ENCODE data around the gene FSTL4.

The FSTL4 gene

GRCh38 chr5:133261993-133262392, 350.3 kb downstream of the FSTL4 start:
- Histone ChIP-seq H3K4me1 (ENCODE audit: control insufficient read depth, insufficient read depth, low read length, poor library complexity, severe bottlenecking) (no peaks in the 10 kb centered on the region), H3K27ac (ENCODE audit: low read depth, low read length, severe bottlenecking) (no peak overlapping the region), H3K36me3 (ENCODE audit: control insufficient read depth, insufficient read depth, low read length) (no peaks in the 10 kb centered on the region), H3K9me3 (ENCODE audit: control insufficient read depth, low read length) (no peaks in the 10 kb centered on the region), H3K4me3 (ENCODE audit: extremely low read depth, insufficient read depth, low read length, poor library complexity, severe bottlenecking) (no peak overlapping the region)
- 74 to 83% methylated on average over 5 of the region's 6 CpGs for WGBS, 2 experiments (ENCODE audit: insufficient coverage in 2 of 2)

GRCh38 chr5:133260715-133261114, 351.6 kb downstream of the FSTL4 start:
- 67 to 95% methylated on average over 3 of the region's 3 CpGs for WGBS, 2 experiments (ENCODE audit: insufficient coverage in 2 of 2)
- H3K9me3 ChIP-seq (ENCODE audit: control insufficient read depth, low read length): no peaks in the 10 kb centered on the region
- no peaks in the 10 kb centered on the region for H3K36me3 ChIP-seq (ENCODE audit: control insufficient read depth, insufficient read depth, low read length)
- no peak overlapping the region for H3K4me3 ChIP-seq (ENCODE audit: extremely low read depth, insufficient read depth, low read length, poor library complexity, severe bottlenecking)
- no peaks in the 10 kb centered on the region for H3K4me1 ChIP-seq (ENCODE audit: control insufficient read depth, insufficient read depth, low read length, poor library complexity, severe bottlenecking)
- H3K27ac ChIP-seq (ENCODE audit: low read depth, low read length, severe bottlenecking): no peak overlapping the region

- Histone ChIP-seq H3K4me3 (ENCODE audit: extremely low read depth, insufficient read depth, low read length, poor library complexity, severe bottlenecking) (no peak overlapping the region), H3K9me3 (ENCODE audit: control insufficient read depth, low read length) (no peaks in the 10 kb centered on the region), H3K27ac (ENCODE audit: low read depth, low read length, severe bottlenecking) (no peak overlapping the region), H3K4me1 (ENCODE audit: control insufficient read depth, insufficient read depth, low read length, poor library complexity, severe bottlenecking) (no peaks in the 10 kb centered on the region), H3K36me3 (ENCODE audit: control insufficient read depth, insufficient read depth, low read length) (no peaks in the 10 kb centered on the region)
- 83 to 91% methylated on average over 8 to 10 of the region's 10 CpGs for whole genome bisulfite sequencing, 2 experiments (ENCODE audit: insufficient coverage in 2 of 2)
Observed at GRCh38 chr5:133259199-133259997, 352.9 kb downstream of the FSTL4 start.

GRCh38 chr5:133257977-133258376, 354.4 kb downstream of the FSTL4 start:
- no peak overlapping the region for H3K27ac ChIP-seq (ENCODE audit: low read depth, low read length, severe bottlenecking)
- no peaks in the 10 kb centered on the region for H3K36me3 ChIP-seq (ENCODE audit: control insufficient read depth, insufficient read depth, low read length)
- WGBS, 2 experiments (ENCODE audit: insufficient coverage in 2 of 2): 81 to 86% methylated on average over 1 to 2 of the region's 2 CpGs
- no peaks in the 10 kb centered on the region for H3K4me1 ChIP-seq (ENCODE audit: control insufficient read depth, insufficient read depth, low read length, poor library complexity, severe bottlenecking)
- no peaks in the 10 kb centered on the region for H3K9me3 ChIP-seq (ENCODE audit: control insufficient read depth, low read length)
- no peak overlapping the region for H3K4me3 ChIP-seq (ENCODE audit: extremely low read depth, insufficient read depth, low read length, poor library complexity, severe bottlenecking)

- Histone ChIP-seq H3K27ac (ENCODE audit: low read depth, low read length, severe bottlenecking) (no peak overlapping the region), H3K4me1 (ENCODE audit: control insufficient read depth, insufficient read depth, low read length, poor library complexity, severe bottlenecking) (no peaks in the 10 kb centered on the region), H3K4me3 (ENCODE audit: extremely low read depth, insufficient read depth, low read length, poor library complexity, severe bottlenecking) (no peak overlapping the region), H3K9me3 (ENCODE audit: control insufficient read depth, low read length) (no peaks in the 10 kb centered on the region), H3K36me3 (ENCODE audit: control insufficient read depth, insufficient read depth, low read length) (no peaks in the 10 kb centered on the region)
- 82 to 95% methylated on average over 6 to 7 of the region's 7 CpGs for WGBS, 2 experiments (ENCODE audit: insufficient coverage in 2 of 2)
Observed at GRCh38 chr5:133256276-133256675, 356.1 kb downstream of the FSTL4 start.

- no peak overlapping the region for H3K4me3 ChIP-seq (ENCODE audit: extremely low read depth, insufficient read depth, low read length, poor library complexity, severe bottlenecking)
- H3K36me3 ChIP-seq (ENCODE audit: control insufficient read depth, insufficient read depth, low read length): no peaks in the 10 kb centered on the region
- H3K9me3 ChIP-seq (ENCODE audit: control insufficient read depth, low read length): no peaks in the 10 kb centered on the region
- 84% methylated on average over 5 to 6 of the region's 6 CpGs for WGBS, 2 experiments (ENCODE audit: insufficient coverage in 2 of 2)
- H3K27ac ChIP-seq (ENCODE audit: low read depth, low read length, severe bottlenecking): no peak overlapping the region
- no peaks in the 10 kb centered on the region for H3K4me1 ChIP-seq (ENCODE audit: control insufficient read depth, insufficient read depth, low read length, poor library complexity, severe bottlenecking)
Observed at GRCh38 chr5:133254803-133255202, 357.5 kb downstream of the FSTL4 start.

GRCh38 chr5:133253671-133254070, 358.7 kb downstream of the FSTL4 start:
- H3K9me3 ChIP-seq (ENCODE audit: control insufficient read depth, low read length): no peaks in the 10 kb centered on the region
- no peaks in the 10 kb centered on the region for H3K36me3 ChIP-seq (ENCODE audit: control insufficient read depth, insufficient read depth, low read length)
- H3K4me1 ChIP-seq (ENCODE audit: control insufficient read depth, insufficient read depth, low read length, poor library complexity, severe bottlenecking): no peaks in the 10 kb centered on the region
- no peak overlapping the region for H3K4me3 ChIP-seq (ENCODE audit: extremely low read depth, insufficient read depth, low read length, poor library complexity, severe bottlenecking)
- H3K27ac ChIP-seq (ENCODE audit: low read depth, low read length, severe bottlenecking): no peak overlapping the region
- WGBS, 2 experiments (ENCODE audit: insufficient coverage in 2 of 2): 78% methylated on average over 1 of the region's 1 CpG; no CpG with 5 or more reads in 1 of the 2 experiments

GRCh38 chr5:133253070-133253469, 359.3 kb downstream of the FSTL4 start:
- 93 to 96% methylated on average over 4 to 5 of the region's 6 CpGs for WGBS, 2 experiments (ENCODE audit: insufficient coverage in 2 of 2)
- Histone ChIP-seq H3K36me3 (ENCODE audit: control insufficient read depth, insufficient read depth, low read length) (no peaks in the 10 kb centered on the region), H3K4me3 (ENCODE audit: extremely low read depth, insufficient read depth, low read length, poor library complexity, severe bottlenecking) (no peak overlapping the region), H3K4me1 (ENCODE audit: control insufficient read depth, insufficient read depth, low read length, poor library complexity, severe bottlenecking) (no peaks in the 10 kb centered on the region), H3K9me3 (ENCODE audit: control insufficient read depth, low read length) (no peaks in the 10 kb centered on the region), H3K27ac (ENCODE audit: low read depth, low read length, severe bottlenecking) (no peak overlapping the region)

GRCh38 chr5:133252133-133252480, 360.2 kb downstream of the FSTL4 start:
- WGBS, 2 experiments (ENCODE audit: insufficient coverage in 2 of 2): 66 to 93% methylated on average over 3 of the region's 6 CpGs
- Histone ChIP-seq H3K9me3 (ENCODE audit: control insufficient read depth, low read length) (no peaks in the 10 kb centered on the region), H3K27ac (ENCODE audit: low read depth, low read length, severe bottlenecking) (no peak overlapping the region), H3K4me1 (ENCODE audit: control insufficient read depth, insufficient read depth, low read length, poor library complexity, severe bottlenecking) (no peaks in the 10 kb centered on the region), H3K4me3 (ENCODE audit: extremely low read depth, insufficient read depth, low read length, poor library complexity, severe bottlenecking) (no peak overlapping the region), H3K36me3 (ENCODE audit: control insufficient read depth, insufficient read depth, low read length) (no peaks in the 10 kb centered on the region)

GRCh38 chr5:133251296-133252132, 360.8 kb downstream of the FSTL4 start:
- Histone ChIP-seq H3K9me3 (ENCODE audit: control insufficient read depth, low read length) (no peaks in the 10 kb centered on the region), H3K4me1 (ENCODE audit: control insufficient read depth, insufficient read depth, low read length, poor library complexity, severe bottlenecking) (peaks cover under 1% of the 10 kb centered on the region), H3K27ac (ENCODE audit: low read depth, low read length, severe bottlenecking) (no peak overlapping the region), H3K36me3 (ENCODE audit: control insufficient read depth, insufficient read depth, low read length) (no peaks in the 10 kb centered on the region), H3K4me3 (ENCODE audit: extremely low read depth, insufficient read depth, low read length, poor library complexity, severe bottlenecking) (no peak overlapping the region)
- WGBS, 2 experiments (ENCODE audit: insufficient coverage in 2 of 2): 81 to 87% methylated on average over 13 to 16 of the region's 16 CpGs

- no peak overlapping the region for H3K27ac ChIP-seq (ENCODE audit: low read depth, low read length, severe bottlenecking)
- WGBS, 2 experiments (ENCODE audit: insufficient coverage in 2 of 2): 90% methylated on average over 4 to 8 of the region's 10 CpGs
Observed at GRCh38 chr5:133250527-133250926, 361.8 kb downstream of the FSTL4 start.

More at GRCh38 chr5:133250527-133250926, 361.8 kb downstream of the FSTL4 start:
- Histone ChIP-seq H3K4me3 (ENCODE audit: extremely low read depth, insufficient read depth, low read length, poor library complexity, severe bottlenecking) (no peak overlapping the region), H3K9me3 (ENCODE audit: control insufficient read depth, low read length) (no peaks in the 10 kb centered on the region), H3K4me1 (ENCODE audit: control insufficient read depth, insufficient read depth, low read length, poor library complexity, severe bottlenecking) (peaks cover 10% of the 10 kb centered on the region), H3K36me3 (ENCODE audit: control insufficient read depth, insufficient read depth, low read length) (no peaks in the 10 kb centered on the region)
